Hepatocyte (in vitro differentiated cells): ENCODE measurements around the gene ABR.

Experiments
- EZH2 ChIP-seq: fragments of 200-600 bp; sonication (generic); IDR thresholded peaks from 2 replicates; pipeline ENCODE4 v1.6.1; 2016; ENCODE audit warnings: antibody characterized with exemption, mild to moderate bottlenecking, borderline replicate concordance
- EZH2phosphoT487 ChIP-seq: fragments of 200-600 bp; sonication (generic); IDR thresholded peaks from one replicate; pipeline ENCODE4 v1.6.1; 2018; ENCODE audit warnings: antibody characterized with exemption, mild to moderate bottlenecking, low read depth, moderate library complexity; ENCODE audit not compliant: unreplicated experiment, severe bottlenecking
- TF ChIP-seq, protein P1 (sequence below): fragments of 200-600 bp; sonication (generic); IDR thresholded peaks from 2 replicates; pipeline ENCODE4 v1.5.1; 2016; ENCODE audit warnings: antibody characterized with exemption, mild to moderate bottlenecking; ENCODE audit not compliant: poor library complexity

DNA sequence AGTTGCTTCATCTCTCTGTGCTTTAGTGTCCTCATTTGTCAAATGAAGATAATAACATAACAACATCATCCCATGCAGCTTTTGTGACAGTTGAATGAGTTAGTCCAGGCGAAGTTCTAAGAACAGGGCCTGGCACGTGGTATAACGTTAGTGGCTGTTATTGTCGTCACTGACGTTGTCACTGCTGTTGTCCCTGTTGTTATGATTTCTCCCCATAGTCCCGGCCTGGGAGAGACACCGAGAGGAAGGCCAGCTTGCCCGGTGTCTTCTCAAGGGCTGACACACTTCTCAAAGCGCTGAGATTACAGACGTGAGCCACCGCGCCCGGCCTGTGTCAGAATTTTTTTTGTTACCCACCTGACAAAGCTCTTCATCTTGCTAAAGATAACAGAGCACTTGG is 29.9 kb downstream of the ABR start:
- TF ChIP-seq, protein P1, sequence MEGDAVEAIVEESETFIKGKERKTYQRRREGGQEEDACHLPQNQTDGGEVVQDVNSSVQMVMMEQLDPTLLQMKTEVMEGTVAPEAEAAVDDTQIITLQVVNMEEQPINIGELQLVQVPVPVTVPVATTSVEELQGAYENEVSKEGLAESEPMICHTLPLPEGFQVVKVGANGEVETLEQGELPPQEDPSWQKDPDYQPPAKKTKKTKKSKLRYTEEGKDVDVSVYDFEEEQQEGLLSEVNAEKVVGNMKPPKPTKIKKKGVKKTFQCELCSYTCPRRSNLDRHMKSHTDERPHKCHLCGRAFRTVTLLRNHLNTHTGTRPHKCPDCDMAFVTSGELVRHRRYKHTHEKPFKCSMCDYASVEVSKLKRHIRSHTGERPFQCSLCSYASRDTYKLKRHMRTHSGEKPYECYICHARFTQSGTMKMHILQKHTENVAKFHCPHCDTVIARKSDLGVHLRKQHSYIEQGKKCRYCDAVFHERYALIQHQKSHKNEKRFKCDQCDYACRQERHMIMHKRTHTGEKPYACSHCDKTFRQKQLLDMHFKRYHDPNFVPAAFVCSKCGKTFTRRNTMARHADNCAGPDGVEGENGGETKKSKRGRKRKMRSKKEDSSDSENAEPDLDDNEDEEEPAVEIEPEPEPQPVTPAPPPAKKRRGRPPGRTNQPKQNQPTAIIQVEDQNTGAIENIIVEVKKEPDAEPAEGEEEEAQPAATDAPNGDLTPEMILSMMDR, result no peak
- TF ChIP-seq EZH2 (no peak), EZH2phosphoT487 (no peak)
